HCT116 (cell line): ENCODE measurements around the gene SMPX. TPM values are rescaled to one million over a fixed set of nuclear protein-coding genes. Genes with fewer than 3 reads are reported as not detected.

ENCODE experiments used
- ATAC-seq: fragments of 200-7000 bp; cut with Tn5 transposase; 2 replicates; pipeline ENCODE4 v1.9.1; 2020; ENCODE audit warnings: mild to moderate bottlenecking, moderate library complexity
- BruUV-seq: library from RNA; stranded (reverse); fragments of 400-500 nt; replicated peaks from 2 replicates; lab custom pipeline; 2021; lab: Mats Ljungman, UMichigan
- CTCF ChIA-PET: fragments of 300-600 bp; sonication (Branson Sonifier 250); formaldehyde crosslinking; loops from one replicate; lab custom pipeline; 2021; ENCODE audit warnings: antibody characterized with exemption; lab: Charles Lee
- POLR2A ChIA-PET: fragments of 300-600, 350-600 bp; sonication (Branson Sonifier 250); formaldehyde crosslinking; loops from one replicate; lab custom pipeline; 2021; ENCODE audit warnings: antibody characterized with exemption; lab: Charles Lee
- RAD21 ChIA-PET, 2 experiments: fragments of 300-600 bp; sonication (Branson Sonifier 250); formaldehyde crosslinking; loops; one replicate each; lab custom pipeline; 2023; ENCODE audit warnings: low total read pairs in 2 of 2; ENCODE audit not compliant: uncharacterized antibody in 2 of 2, unreplicated experiment in 2 of 2, low non-redundant PET in 1 of 2; lab: Charles Lee
- DNase-seq: peaks from one replicate; pipeline ENCODE4 v3.0.0-alpha.2; 2010; ENCODE audit warnings: low read depth, low spot score
- H2AFZ ChIP-seq: fragments of 200-600 bp; shearing (Covaris generic), sonication (generic); 2 replicates; pipeline ENCODE4 v1.6.1; 2017; ENCODE audit warnings: low read depth, mixed run types, mixed read lengths, antibody characterized with exemption, low read length; ENCODE audit not compliant: poor library complexity, severe bottlenecking
- H3K27ac ChIP-seq: 2 replicates; pipeline ENCODE4 v1.5.1; 2012; ENCODE audit warnings: low read depth, low read length
- H3K27me3 ChIP-seq: fragments of 200-600 bp; sonication (generic); 2 replicates; pipeline ENCODE4 v1.6.1; 2016; ENCODE audit warnings: mixed run types, low read length, mixed read lengths; ENCODE audit not compliant: insufficient read depth
- H3K36me3 ChIP-seq, 2 experiments: fragments of 200-500 bp in 1 of 2; fragments of 200-600 bp in 1 of 2; sonication (Bioruptor generic) in 1 of 2; sonication (generic) in 1 of 2; 2 replicates each; pipeline versions ENCODE4 v1.5.1 to v1.6.1; 2014 to 2016; ENCODE audit warnings: low read length in 2 of 2, inconsistent platforms in 1 of 2, mixed read lengths in 1 of 2, mixed run types in 1 of 2; ENCODE audit not compliant: insufficient read depth in 2 of 2, control insufficient read depth in 1 of 2
- H3K4me1 ChIP-seq, 2 experiments: fragments of 200-600 bp in 1 of 2; sonication (generic) in 1 of 2; 2 replicates each; pipeline versions ENCODE4 v1.5.1 to v1.6.1; 2012 to 2017; ENCODE audit warnings: low read length in 2 of 2, inconsistent platforms in 1 of 2, mild to moderate bottlenecking in 1 of 2, mixed read lengths in 1 of 2, mixed run types in 1 of 2, moderate library complexity in 1 of 2; ENCODE audit not compliant: insufficient read depth in 2 of 2, control insufficient read depth in 1 of 2
- H3K4me2 ChIP-seq: fragments of 200-600 bp; sonication (generic); 2 replicates; pipeline ENCODE4 v1.6.1; 2017; ENCODE audit warnings: mixed run types, low read length, mixed read lengths
- H3K4me3 ChIP-seq, 2 experiments: fragments of 200-600 bp in 1 of 2; sonication (generic) in 1 of 2; replicated peaks in 1 of 2; 2 replicates each; pipeline ENCODE4 v1.5.1; 2011 to 2016; ENCODE audit warnings: low read length in 2 of 2, control low read depth in 1 of 2, low read depth in 1 of 2, mild to moderate bottlenecking in 1 of 2, mixed read lengths in 1 of 2, mixed run types in 1 of 2
- H3K79me2 ChIP-seq: fragments of 200-600 bp; sonication (generic); 2 replicates; pipeline ENCODE4 v1.6.1; 2017; ENCODE audit warnings: mild to moderate bottlenecking, mixed run types, low read length, moderate library complexity, mixed read lengths; ENCODE audit not compliant: insufficient read depth
- H3K9ac ChIP-seq: fragments of 200-600 bp; sonication (generic); 2 replicates; pipeline ENCODE4 v1.6.1; 2016; ENCODE audit warnings: low read length, mixed read lengths
- H3K9me2 ChIP-seq: fragments of 200-600 bp; sonication (generic), shearing (Covaris generic); 2 replicates; pipeline ENCODE4 v1.6.1; 2017; ENCODE audit warnings: mixed run types, mild to moderate bottlenecking, moderate library complexity; ENCODE audit not compliant: insufficient read depth
- H3K9me3 ChIP-seq, 2 experiments: fragments of 200-500 bp in 1 of 2; fragments of 200-600 bp in 1 of 2; sonication (Bioruptor generic) in 1 of 2; sonication (generic) in 1 of 2; 2 replicates each; pipeline ENCODE4 v1.6.1; 2014 to 2017; ENCODE audit warnings: low read length in 2 of 2, mixed read lengths in 2 of 2, inconsistent platforms in 1 of 2, low read depth in 1 of 2, mild to moderate bottlenecking in 1 of 2, mixed run types in 1 of 2, moderate library complexity in 1 of 2; ENCODE audit not compliant: control insufficient read depth in 1 of 2, insufficient read depth in 1 of 2
- H4K20me1 ChIP-seq: fragments of 200-600 bp; sonication (generic), shearing (Covaris generic); 2 replicates; pipeline ENCODE4 v1.6.1; 2017; ENCODE audit warnings: mixed run types, mild to moderate bottlenecking, moderate library complexity; ENCODE audit not compliant: insufficient read depth
- ATF3 ChIP-seq: IDR thresholded peaks from 2 replicates; pipeline ENCODE4 v1.6.1; 2012
- CEBPB ChIP-seq: IDR thresholded peaks from 2 replicates; pipeline ENCODE4 v1.6.1; 2012; ENCODE audit warnings: low read depth
- CTCF ChIP-seq, 3 experiments: fragments of 200-600 bp in 1 of 3; sonication (generic) in 1 of 3; IDR thresholded peaks in 2 of 3; conservative IDR thresholded peaks in 1 of 3; 2 replicates each; pipeline ENCODE4 v1.5.1; 2012 to 2017; ENCODE audit warnings: low read depth in 2 of 3, low read length in 2 of 3, antibody characterized with exemption in 1 of 3, borderline replicate concordance in 1 of 3, control low read depth in 1 of 3, mild to moderate bottlenecking in 1 of 3, mixed read lengths in 1 of 3, mixed run types in 1 of 3, moderate library complexity in 1 of 3; ENCODE audit not compliant: insufficient read depth in 1 of 3
- ELF1 ChIP-seq: IDR thresholded peaks from 2 replicates; pipeline ENCODE4 v1.6.1; 2012; ENCODE audit warnings: low read depth, borderline replicate concordance
- EZH2phosphoT487 ChIP-seq: fragments of 200-600 bp; IDR thresholded peaks from 2 replicates; pipeline ENCODE4 v1.6.1; 2018; ENCODE audit warnings: antibody characterized with exemption, borderline replicate concordance
- POLR2A ChIP-seq: IDR thresholded peaks from 2 replicates; pipeline ENCODE4 v1.7.0; 2011; ENCODE audit warnings: borderline replicate concordance; ENCODE audit not compliant: insufficient read depth, insufficient read length; ENCODE audit errors: extremely low read depth
- POLR2AphosphoS5 ChIP-seq: IDR thresholded peaks from 2 replicates; pipeline ENCODE4 v1.6.1; 2011; ENCODE audit warnings: mild to moderate bottlenecking, low read depth, low read length, moderate library complexity
- RAD21 ChIP-seq: IDR thresholded peaks from 2 replicates; pipeline ENCODE4 v1.6.1; 2012; ENCODE audit warnings: low read depth, mild to moderate bottlenecking
- YY1 ChIP-seq: IDR thresholded peaks from 2 replicates; pipeline ENCODE4 v1.6.1; 2011; ENCODE audit warnings: low read length, low read depth, moderate library complexity, mild to moderate bottlenecking; ENCODE audit not compliant: insufficient replicate concordance; ENCODE audit errors: extremely low read depth
- intact Hi-C: fragments of 100-400 bp; cut with micrococcal nuclease; formaldehyde crosslinking; loops from 2 replicates; pipeline ENCODE4 v1.10.0; 2022
- total RNA-seq: library from RNA; stranded (reverse); gene quantifications from one replicate; pipeline ENCODE4 v1.2.1, GENCODE V29; 2021; ENCODE audit not compliant: unreplicated experiment

The SMPX gene
- total RNA-seq, 1 experiment from 2014 or later = 0.59 TPM

DNA sequence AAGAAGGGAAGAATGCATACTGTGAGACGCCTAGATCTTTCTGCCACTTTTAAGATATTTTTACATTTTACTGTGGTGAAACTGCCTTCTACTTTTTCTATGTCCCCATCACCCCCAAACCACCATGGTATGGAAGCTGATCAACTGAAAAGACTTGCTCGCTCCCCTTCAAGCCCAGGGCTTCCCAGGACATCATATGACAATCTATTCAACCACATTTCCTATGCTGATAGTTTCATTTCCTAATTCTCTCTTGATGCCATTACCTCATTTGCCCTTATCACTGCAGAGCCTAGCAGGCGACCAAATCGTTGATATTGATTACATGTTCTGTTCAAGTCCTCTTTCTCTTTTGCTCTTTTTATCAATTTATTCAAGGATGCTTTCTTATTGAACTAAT, 59.6 kb downstream of the SMPX start:
- no peak overlapping the region for H3K4me2 ChIP-seq
- DNase-seq = no peak
- intact Hi-C loops = no loop called here
- H3K36me3 ChIP-seq = no peaks in the 10 kb centered on the region
- no peak overlapping the region for H3K9ac ChIP-seq
- H3K9me2 ChIP-seq = no peaks in the 10 kb centered on the region
- TF ChIP-seq POLR2AphosphoS5 (no peak), CTCF (IDR thresholded peaks at IDR 0.05 in 2 of 3, conservative IDR thresholded peaks at IDR 0.05 in 1 of 3; ENCODE audit: borderline replicate concordance in 1 of 3, insufficient read depth in 1 of 3, low read depth in 2 of 3, low read length in 2 of 3) (no peak), EZH2phosphoT487 (no peak), CEBPB (no peak), ELF1 (no peak), ATF3 (no peak), YY1 (no peak), RAD21 (no peak), POLR2A (no peak)
- H2AFZ ChIP-seq = no peak overlapping the region
- H3K9me3 ChIP-seq = no peaks in the 10 kb centered on the region
- H4K20me1 ChIP-seq = no peaks in the 10 kb centered on the region
- H3K79me2 ChIP-seq = no peaks in the 10 kb centered on the region
- ChIA-PET POLR2A (no interaction called here), CTCF (no interaction called here), RAD21 (no interaction called here)
- no TSS peak for BruUV-seq
- H3K27ac ChIP-seq = no peak overlapping the region
- H3K4me1 ChIP-seq = no peaks in the 10 kb centered on the region
- ATAC-seq = no peak
- no peaks in the 10 kb centered on the region for H3K27me3 ChIP-seq
- H3K4me3 ChIP-seq = no peak overlapping the region
